Naive thymus-derived CD4-positive, alpha-beta T cell (primary cell): ENCODE data around the gene TECPR2. TPM values are rescaled to one million over a fixed set of nuclear protein-coding genes. Genes with fewer than 3 reads are reported as not detected.
A peak's percentile ranks its signal among the peaks of the same experiment; 100 is the strongest.

Experiments used
- ATAC-seq: fragments of 150-1000 bp; cut with Tn5 transposase; 2 replicates; pipeline ENCODE4 v1.10.0; 2021; ENCODE audit warnings: mild to moderate bottlenecking, moderate library complexity
- CTCF ChIA-PET: fragments of 350-600 bp; sonication (Branson Sonifier 250); formaldehyde crosslinking; loops from one replicate; lab custom pipeline; 2021; ENCODE audit warnings: antibody characterized with exemption; lab: Charles Lee
- POLR2A ChIA-PET: fragments of 350-600 bp; sonication (Branson Sonifier 250); formaldehyde crosslinking; loops from one replicate; lab custom pipeline; 2021; ENCODE audit warnings: antibody characterized with exemption, inconsistent platforms; lab: Charles Lee
- DNase-seq, 9 donors: peaks; one replicate each; pipeline versions ENCODE4 v3.0.0 to v3.0.0-alpha.2; 2020 to 2022; ENCODE audit warnings: mixed read lengths in 1 of 9
- H3K27ac ChIP-seq: one replicate; pipeline ENCODE4 v1.7.0; 2013; ENCODE audit warnings: mild to moderate bottlenecking, low read depth, low read length, moderate library complexity
- H3K27me3 ChIP-seq, 2 donors: one replicate each; pipeline ENCODE4 v1.7.0; 2013; ENCODE audit warnings: low read length in 2 of 2, mild to moderate bottlenecking in 2 of 2, moderate library complexity in 2 of 2; ENCODE audit not compliant: control insufficient read depth in 2 of 2, insufficient read depth in 2 of 2
- H3K36me3 ChIP-seq, 3 experiments: 1 replicate in 2 of 3; 2 replicates in 1 of 3; pipeline ENCODE4 v1.7.0; 2013; ENCODE audit warnings: low read length in 3 of 3, mild to moderate bottlenecking in 3 of 3, moderate library complexity in 1 of 3; ENCODE audit not compliant: insufficient read depth in 3 of 3, control insufficient read depth in 2 of 3
- H3K4me1 ChIP-seq, 2 donors: one replicate each; pipeline ENCODE4 v1.7.0; 2013; ENCODE audit warnings: low read length in 2 of 2, mild to moderate bottlenecking in 2 of 2, moderate library complexity in 1 of 2; ENCODE audit not compliant: control insufficient read depth in 2 of 2, insufficient read depth in 2 of 2
- H3K4me3 ChIP-seq: 2 replicates; pipeline ENCODE4 v1.7.0; 2013; ENCODE audit warnings: mild to moderate bottlenecking, low read length
- H3K9me3 ChIP-seq, 3 experiments: 1 replicate in 2 of 3; 2 replicates in 1 of 3; pipeline ENCODE4 v1.7.0; 2013; ENCODE audit warnings: low read length in 3 of 3; ENCODE audit not compliant: control insufficient read depth in 2 of 3
- H3K27ac Mint-ChIP-seq, 9 donors: one replicate each; pipeline ENCODE4 v1.8.0; 2020 to 2022; ENCODE audit warnings: mixed read lengths in 9 of 9, mild to moderate bottlenecking in 8 of 9, moderate library complexity in 5 of 9, inconsistent platforms in 2 of 9
- H3K27me3 Mint-ChIP-seq, 5 donors: one replicate each; pipeline ENCODE4 v1.8.0; 2021 to 2022; ENCODE audit warnings: mixed read lengths in 5 of 5, mild to moderate bottlenecking in 1 of 5
- H3K36me3 Mint-ChIP-seq, 5 donors: one replicate each; pipeline ENCODE4 v1.8.0; 2020 to 2022; ENCODE audit warnings: mixed read lengths in 5 of 5, mild to moderate bottlenecking in 3 of 5, inconsistent platforms in 1 of 5
- H3K4me1 Mint-ChIP-seq, 7 donors: one replicate each; pipeline ENCODE4 v1.8.0; 2020 to 2022; ENCODE audit warnings: mixed read lengths in 7 of 7, mild to moderate bottlenecking in 3 of 7, inconsistent platforms in 1 of 7
- H3K4me3 Mint-ChIP-seq, 10 donors: one replicate each; pipeline ENCODE4 v1.8.0; 2020 to 2022; ENCODE audit warnings: mild to moderate bottlenecking in 10 of 10, mixed read lengths in 10 of 10, moderate library complexity in 6 of 10, inconsistent platforms in 2 of 10
- H3K9me3 Mint-ChIP-seq, 11 donors: one replicate each; pipeline ENCODE4 v1.8.0; 2020 to 2022; ENCODE audit warnings: mixed read lengths in 11 of 11, mild to moderate bottlenecking in 4 of 11, inconsistent platforms in 1 of 11, moderate library complexity in 1 of 11
- intact Hi-C, 2 donors: fragments of 100-400 bp; cut with micrococcal nuclease; formaldehyde crosslinking; loops; one replicate each; pipeline ENCODE4 v1.15.1; 2023
- polyA plus RNA-seq, 2 donors: library from polyadenylated mRNA; unstranded; fragments of 300-500 nt; fragmentation: Illumina TruSeq; gene quantifications; one replicate each; pipeline ENCODE4 v1.2.3, GENCODE V29; 2021
- total RNA-seq, 6 experiments: library from RNA in 5 of 6; stranded (reverse) in 5 of 6; gene quantifications; 1 replicate in 5 of 6; 2 replicates in 1 of 6; pipeline ENCODE4 v1.2.3 and lab custom pipeline; 2021 to 2026

TECPR2 gene
- total and polyA plus RNA-seq, 7 experiments from 2014 or later, result 5.2 to 12.9 (median 10.0) TPM

DNA sequence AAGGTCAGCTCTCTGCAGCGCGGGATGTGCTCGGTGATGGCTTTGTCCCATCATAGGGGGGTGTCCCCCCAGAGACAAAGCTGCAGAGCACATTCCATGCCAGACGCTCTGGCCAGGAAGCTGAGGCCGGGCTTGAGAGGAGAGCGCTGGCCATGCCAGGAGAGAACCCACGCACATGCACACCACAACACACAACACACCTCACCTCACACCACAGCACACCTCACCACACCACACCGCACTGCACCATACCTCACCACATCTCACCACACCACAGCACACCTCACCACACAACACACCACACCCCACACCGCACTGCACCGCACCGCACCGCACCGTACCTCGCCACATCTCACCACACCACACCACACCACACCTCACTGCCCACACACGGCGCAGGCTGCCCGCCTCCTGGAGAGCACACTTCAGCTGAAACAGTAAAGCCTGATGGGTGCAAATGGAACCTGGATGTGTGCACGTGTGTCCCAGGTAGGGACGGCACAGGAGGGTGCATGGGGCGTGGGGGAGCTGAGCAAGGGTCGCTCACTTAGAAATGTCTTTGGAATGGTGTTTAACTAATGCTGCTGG, 136.0 kb downstream of the TECPR2 start:
- Mint-ChIP-seq H3K4me3 (no peak overlapping the region), H3K9me3 (peaks cover 0 to 1% (median 0%) of the 10 kb centered on the region in 11 donors), H3K4me1 (peaks cover 0 to 11% (median 5%) of the 10 kb centered on the region in 7 donors), H3K27ac (peak overlapping the region in 2 of 9 donors; percentile 38 to 72), H3K27me3 (no peaks in the 10 kb centered on the region), H3K36me3 (peaks cover 0 to 7% (median 4%) of the 10 kb centered on the region in 5 donors)
- Histone ChIP-seq H3K36me3 (peaks cover 0 to 27% (median 0%) of the 10 kb centered on the region in 3 experiments), H3K27me3 (no peaks in the 10 kb centered on the region), H3K9me3 (no peaks in the 10 kb centered on the region), H3K27ac (no peak overlapping the region), H3K4me3 (no peak overlapping the region), H3K4me1 (no peaks in the 10 kb centered on the region)
- intact Hi-C loops, result no loop called here
- CTCF ChIA-PET, result no interaction called here
- ATAC-seq (no peak), DNase-seq (no peak)
- POLR2A ChIA-PET, result no interaction called here

DNA sequence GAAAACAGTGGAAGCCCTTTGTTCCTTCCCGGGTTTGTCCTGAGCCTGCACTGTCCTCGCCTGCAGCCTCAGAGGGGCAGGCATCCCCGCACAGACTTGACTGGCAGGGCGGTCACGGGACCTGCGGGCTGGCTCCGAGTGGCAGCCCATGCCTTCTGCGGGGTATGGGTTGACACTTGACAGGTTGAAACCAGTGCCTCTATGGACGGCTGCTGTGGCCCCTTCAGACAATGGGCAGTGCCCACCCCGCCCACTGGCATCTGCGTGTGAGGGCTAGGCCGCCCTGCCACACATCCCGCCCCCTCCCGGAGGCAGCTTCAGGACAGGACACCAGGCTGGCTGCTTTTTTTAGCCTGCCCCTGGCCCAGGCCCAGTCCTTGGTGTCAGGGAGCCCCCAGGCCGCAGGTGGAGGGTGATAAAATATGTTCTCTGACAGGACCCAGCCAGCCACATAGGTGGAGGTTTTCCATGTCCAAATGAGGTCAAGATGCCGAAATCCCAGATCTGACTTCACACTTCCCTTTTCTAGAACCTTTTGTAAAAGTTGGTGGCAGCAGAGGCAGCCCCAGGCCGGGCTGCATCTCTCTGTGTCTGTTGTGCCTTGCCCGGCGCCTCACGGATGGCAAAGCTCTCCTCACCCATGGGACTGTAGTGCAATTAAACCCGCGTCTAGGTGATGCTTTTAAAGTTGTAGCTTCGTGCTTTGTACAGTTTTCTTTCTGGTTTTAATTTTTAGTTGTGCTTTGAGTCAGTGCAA, 136.8 kb downstream of the TECPR2 start:
- POLR2A ChIA-PET, result interaction anchor here (1.0 kb wide), 1 partner anchor 248 kb away, joined by 3 read pairs; no protein-coding TSS in a partner anchor
- peaks cover 0 to 1% (median 0%) of the 10 kb centered on the region in 11 donors for H3K9me3 Mint-ChIP-seq
- intact Hi-C loops, result no loop called here
- Histone ChIP-seq H3K9me3 (no peaks in the 10 kb centered on the region), H3K27me3 (no peaks in the 10 kb centered on the region), H3K36me3 (peaks cover 0 to 27% (median 0%) of the 10 kb centered on the region in 3 experiments), H3K4me1 (no peaks in the 10 kb centered on the region), H3K4me3 (no peak overlapping the region), H3K27ac (no peak overlapping the region)
- CTCF ChIA-PET, result no interaction called here
- H3K4me3 Mint-ChIP-seq, result no peak overlapping the region
- peak overlapping the region in 3 of 9 donors; percentile 15 to 28 (median 28) for H3K27ac Mint-ChIP-seq
- H3K36me3 Mint-ChIP-seq, result peaks cover 0 to 7% (median 4%) of the 10 kb centered on the region in 5 donors
- H3K27me3 Mint-ChIP-seq, result no peaks in the 10 kb centered on the region
- peaks cover 0 to 11% (median 5%) of the 10 kb centered on the region in 7 donors for H3K4me1 Mint-ChIP-seq
- no peak for DNase-seq
- no peak for ATAC-seq

DNA sequence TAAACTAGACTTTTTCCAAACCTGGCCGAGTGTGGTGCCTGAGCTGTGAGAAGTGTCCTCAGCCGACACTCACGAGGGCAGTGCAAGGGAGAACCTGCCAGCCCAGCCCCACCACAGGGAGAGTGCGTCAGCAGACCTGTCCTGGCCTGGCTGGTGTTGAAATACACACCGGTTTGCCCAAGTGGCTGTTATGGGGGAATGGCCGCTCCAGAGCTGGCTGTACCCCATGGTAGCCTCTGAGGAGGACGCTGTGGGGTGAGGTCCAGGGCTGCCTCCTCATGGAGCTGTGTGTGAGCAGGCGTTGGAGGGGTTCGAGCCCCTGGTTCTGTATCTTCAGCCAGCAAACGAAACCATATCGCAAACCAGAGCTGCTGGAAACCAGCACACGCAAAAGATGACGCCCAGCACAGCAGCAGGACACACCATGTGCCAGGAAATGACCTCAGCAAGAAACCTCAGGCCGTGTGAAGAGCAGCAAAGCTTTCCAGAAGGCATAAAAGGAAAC, 137.5 kb downstream of the TECPR2 start:
- peaks cover 0 to 27% (median 0%) of the 10 kb centered on the region in 3 experiments for H3K36me3 ChIP-seq
- no peak overlapping the region for H3K4me3 ChIP-seq
- peaks cover 0 to 11% (median 5%) of the 10 kb centered on the region in 7 donors for H3K4me1 Mint-ChIP-seq
- no peaks in the 10 kb centered on the region for H3K27me3 ChIP-seq
- H3K27ac ChIP-seq, result no peak overlapping the region
- CTCF ChIA-PET, result interaction anchor here (0.6 to 0.7 kb wide), 3 partner anchors 14 to 409 kb away, joined by 3 to 4 read pairs (median 3); no protein-coding TSS in a partner anchor
- H3K27me3 Mint-ChIP-seq, result no peaks in the 10 kb centered on the region
- POLR2A ChIA-PET, result interaction anchor here (1.0 kb wide), 1 partner anchor 247 kb away, joined by 3 read pairs; no protein-coding TSS in a partner anchor
- ATAC-seq, result peak; percentile 78
- intact Hi-C loops, result no loop called here
- DNase-seq, result no peak
- peaks cover 0 to 1% (median 0%) of the 10 kb centered on the region in 11 donors for H3K9me3 Mint-ChIP-seq
- no peak overlapping the region for H3K4me3 Mint-ChIP-seq
- no peaks in the 10 kb centered on the region for H3K9me3 ChIP-seq
- peaks cover 0 to 7% (median 4%) of the 10 kb centered on the region in 5 donors for H3K36me3 Mint-ChIP-seq
- no peaks in the 10 kb centered on the region for H3K4me1 ChIP-seq
- H3K27ac Mint-ChIP-seq, result peak overlapping the region in 5 of 9 donors; percentile 28 to 69 (median 56)

DNA sequence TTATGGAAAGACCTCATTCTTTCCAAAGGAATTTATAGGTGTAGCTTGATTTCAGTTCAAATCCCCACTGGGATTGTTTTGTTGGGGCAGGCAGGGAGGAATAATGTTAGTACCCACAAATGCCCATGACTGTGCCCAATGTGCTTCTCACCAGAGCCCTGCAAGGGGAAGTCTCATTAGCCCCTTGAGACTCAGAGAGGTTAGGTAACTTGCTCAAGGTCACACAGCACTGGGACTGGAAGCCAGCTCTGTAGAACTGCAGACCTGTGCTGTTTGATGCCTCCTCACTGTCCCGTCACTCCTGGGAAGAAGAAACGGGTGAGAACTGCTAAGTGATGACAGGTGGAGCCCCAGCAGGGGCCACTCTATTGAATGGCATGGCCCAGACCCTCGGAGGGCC, 138.0 kb downstream of the TECPR2 start:
- H3K36me3 ChIP-seq, result peaks cover 0 to 27% (median 0%) of the 10 kb centered on the region in 3 experiments
- intact Hi-C loops, result no loop called here
- no peak overlapping the region for H3K27ac ChIP-seq
- ChIA-PET CTCF (interaction anchor here (0.6 to 0.7 kb wide), 3 partner anchors 15 to 410 kb away, joined by 3 to 4 read pairs (median 3); no protein-coding TSS in a partner anchor), POLR2A (interaction anchor here (1.0 kb wide), 1 partner anchor 247 kb away, joined by 3 read pairs; no protein-coding TSS in a partner anchor)
- H3K36me3 Mint-ChIP-seq, result peaks cover 0 to 7% (median 4%) of the 10 kb centered on the region in 5 donors
- no peaks in the 10 kb centered on the region for H3K27me3 Mint-ChIP-seq
- H3K9me3 Mint-ChIP-seq, result peaks cover 0 to 1% (median 0%) of the 10 kb centered on the region in 11 donors
- no peaks in the 10 kb centered on the region for H3K27me3 ChIP-seq
- H3K4me1 ChIP-seq, result no peaks in the 10 kb centered on the region
- no peak overlapping the region for H3K4me3 Mint-ChIP-seq
- H3K4me3 ChIP-seq, result no peak overlapping the region
- peaks cover 0 to 11% (median 5%) of the 10 kb centered on the region in 7 donors for H3K4me1 Mint-ChIP-seq
- H3K9me3 ChIP-seq, result no peaks in the 10 kb centered on the region
- no peak for DNase-seq
- peak overlapping the region in 7 of 9 donors; percentile 28 to 66 (median 45) for H3K27ac Mint-ChIP-seq
- ATAC-seq, result peak; percentile 39

DNA sequence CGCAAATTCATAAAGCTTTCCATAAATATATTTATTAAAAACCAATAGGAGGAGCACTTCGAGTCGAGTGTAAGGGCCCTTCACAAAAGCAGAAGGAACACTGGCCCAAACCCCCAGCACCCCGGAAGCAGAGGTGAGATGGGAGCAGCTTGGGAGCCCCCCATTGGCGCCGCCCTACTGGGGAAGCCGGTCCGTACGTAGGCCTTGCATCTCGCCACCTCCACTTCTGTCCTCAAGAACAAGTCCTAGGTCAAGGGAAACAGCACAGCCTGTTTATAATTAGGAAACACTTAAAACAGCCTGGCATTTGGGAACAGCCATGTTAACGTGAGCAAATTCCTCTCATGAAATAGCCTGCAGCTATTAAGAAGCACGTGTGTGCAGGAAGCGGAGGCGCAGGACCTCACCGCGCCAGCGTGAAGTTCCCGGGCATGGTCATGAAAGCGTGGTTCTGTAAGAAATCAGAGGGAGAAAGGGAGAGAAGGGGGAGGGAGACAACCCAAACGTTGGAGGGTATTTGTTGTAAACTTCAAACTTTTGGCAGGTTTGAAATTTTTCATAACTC, 139.1 kb downstream of the TECPR2 start:
- Histone ChIP-seq H3K4me3 (no peak overlapping the region), H3K9me3 (no peaks in the 10 kb centered on the region), H3K36me3 (peaks cover 0 to 23% (median 0%) of the 10 kb centered on the region in 3 experiments), H3K27me3 (no peaks in the 10 kb centered on the region), H3K27ac (no peak overlapping the region), H3K4me1 (no peaks in the 10 kb centered on the region)
- intact Hi-C loops, result no loop called here
- H3K27ac Mint-ChIP-seq, result peak overlapping the region in 1 of 9 donors; percentile 38
- peaks cover 0 to 11% (median 5%) of the 10 kb centered on the region in 7 donors for H3K4me1 Mint-ChIP-seq
- DNase-seq (no peak), ATAC-seq (no peak)
- H3K9me3 Mint-ChIP-seq, result no peaks in the 10 kb centered on the region
- peaks cover 0 to 6% (median 4%) of the 10 kb centered on the region in 5 donors for H3K36me3 Mint-ChIP-seq
- POLR2A ChIA-PET, result no interaction called here
- CTCF ChIA-PET, result no interaction called here
- H3K4me3 Mint-ChIP-seq, result no peak overlapping the region
- no peaks in the 10 kb centered on the region for H3K27me3 Mint-ChIP-seq

DNA sequence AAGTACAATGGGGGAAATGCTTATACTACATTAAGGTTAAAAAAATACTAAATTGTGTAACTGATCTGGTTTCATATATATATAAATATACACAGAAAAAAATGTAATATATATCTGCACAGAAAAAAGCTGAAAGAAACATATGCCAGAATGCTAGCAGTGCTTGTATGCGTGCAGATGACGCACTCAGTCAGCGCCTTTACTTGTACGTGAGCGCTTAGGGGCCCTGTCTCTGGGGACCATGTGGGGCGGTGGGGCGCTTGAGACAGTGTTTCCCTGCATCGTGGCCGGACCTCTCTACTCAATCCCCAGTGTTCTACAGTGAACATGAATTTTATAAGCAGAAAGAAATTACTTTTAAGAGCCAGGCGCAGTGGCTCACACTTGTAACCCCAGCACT, 139.8 kb downstream of the TECPR2 start:
- ChIA-PET POLR2A (no interaction called here), CTCF (no interaction called here)
- peaks cover 0 to 6% (median 4%) of the 10 kb centered on the region in 5 donors for H3K36me3 Mint-ChIP-seq
- no peak overlapping the region for H3K4me3 Mint-ChIP-seq
- H3K4me1 Mint-ChIP-seq, result peaks cover 0 to 11% (median 5%) of the 10 kb centered on the region in 7 donors
- H3K36me3 ChIP-seq, result peaks cover 0 to 16% (median 0%) of the 10 kb centered on the region in 3 experiments
- no peak for ATAC-seq
- no peaks in the 10 kb centered on the region for H3K27me3 ChIP-seq
- H3K9me3 Mint-ChIP-seq, result no peaks in the 10 kb centered on the region
- no peaks in the 10 kb centered on the region for H3K4me1 ChIP-seq
- peak overlapping the region in 1 of 9 donors; percentile 41 for H3K27ac Mint-ChIP-seq
- H3K27ac ChIP-seq, result no peak overlapping the region
- DNase-seq, result no peak
- no peaks in the 10 kb centered on the region for H3K27me3 Mint-ChIP-seq
- intact Hi-C loops, result no loop called here
- no peak overlapping the region for H3K4me3 ChIP-seq
- no peaks in the 10 kb centered on the region for H3K9me3 ChIP-seq
